Right cardiac atrium (tissue), 5 donors: ENCODE results near the gene CFHR1. TPM values are rescaled to one million over a fixed set of nuclear protein-coding genes. Genes with fewer than 3 reads are reported as not detected.
"Not testable (repeated sequence)": the region's sequence is repeated elsewhere in the genome, so short reads cannot be mapped to it uniquely, and the experiment has no call there.

Experiments
- ATAC-seq, 2 donors: fragments of 200-7000 bp; cut with Tn5 transposase; one replicate each; pipeline versions ENCODE4 v1.8.0 to v1.9.1; 2020; ENCODE audit warnings: moderate library complexity in 2 of 2, mild to moderate bottlenecking in 1 of 2
- DNase-seq, 3 donors: peaks; one replicate each; pipeline ENCODE4 v3.0.0-alpha.2; 2020
- H3K27ac ChIP-seq: one replicate; pipeline ENCODE4 v1.5.1; 2013; ENCODE audit warnings: mild to moderate bottlenecking, low read length, control low read depth, moderate library complexity
- H3K27me3 ChIP-seq: one replicate; pipeline ENCODE4 v1.6.1; 2013; ENCODE audit not compliant: control insufficient read depth, insufficient read depth
- H3K4me1 ChIP-seq: one replicate; pipeline ENCODE4 v1.6.1; 2013; ENCODE audit warnings: low read length; ENCODE audit not compliant: control insufficient read depth, insufficient read depth
- H3K4me3 ChIP-seq: one replicate; pipeline ENCODE4 v1.5.1; 2013; ENCODE audit warnings: low read length, control low read depth
- H3K9me3 ChIP-seq: one replicate; pipeline ENCODE4 v1.6.1; 2013; ENCODE audit warnings: low read length; ENCODE audit not compliant: control insufficient read depth
- WGBS: extraction: QIAGEN DNeasy Blood & Tissue Kit; methylation state at CpG from one replicate; pipeline ENCODE4 v1.1.7; 2013; 5-methylcytosine and 5-hydroxymethylcytosine counted together
- intact Hi-C, 4 donors: fragments of 100-400 bp; cut with DNase I; formaldehyde crosslinking; loops; one replicate each; pipeline versions ENCODE4 v1.11.0 to v1.14.0; 2022 to 2023
- polyA plus RNA-seq: library from polyadenylated mRNA; stranded (reverse); fragments of 200-250 nt; gene quantifications from one replicate; pipeline ENCODE4 v1.2.3, GENCODE V29; 2013
- total RNA-seq, 4 donors: library from RNA; stranded (reverse); fragmentation: NEBNext Ultra II Directional; extraction: Animal tissue kit (Norgen Biotek cat#: 25700); gene quantifications; one replicate each; pipeline ENCODE4 v1.2.1, GENCODE V29; 2021
- donor health status: healthy with polysubstance abuse.
- donor health status: DM: no; HTN: yes; CAD: no.
- donor health status: DM: no; HTN: no; CAD: no.
- donor health status: DM: no; HTN: yes; CAD: no; lungs with severe emphysema.
- donor health status: DM: yes; HTN: yes; CAD: no.

Gene CFHR1
- total and polyA plus RNA-seq, 5 donors, result 0.09 TPM; not detected in 4

- no peak overlapping the region for H3K4me3 ChIP-seq
- H3K27ac ChIP-seq, result no peak overlapping the region
- H3K27me3 ChIP-seq, result no peaks in the 10 kb centered on the region
- peak in 2 of 3 donors; percentile 22 to 28 for DNase-seq
- H3K4me1 ChIP-seq, result no peaks in the 10 kb centered on the region
- no peak for ATAC-seq
- WGBS, result 88% methylated on average over 22 of the region's 22 CpGs
- intact Hi-C loops, result no loop called here
- H3K9me3 ChIP-seq, result no peaks in the 10 kb centered on the region
Observed at GRCh38 chr1:196808529-196809235, 10.8 kb upstream of the CFHR1 start.

GRCh38 chr1:196817442-196817841 lies 2.1 kb upstream of the CFHR1 start:
- H3K27me3 ChIP-seq, ATAC-seq, H3K4me3 ChIP-seq, H3K4me1 ChIP-seq, H3K9me3 ChIP-seq, H3K27ac ChIP-seq, DNase-seq, intact Hi-C loops: not testable (repeated sequence)
- 66% methylated on average over 6 of the region's 6 CpGs for WGBS

GRCh38 chr1:196827860-196828259 lies 8.3 kb downstream of the CFHR1 start:
- H3K27me3 ChIP-seq, H3K27ac ChIP-seq, intact Hi-C loops, H3K4me1 ChIP-seq, H3K9me3 ChIP-seq, ATAC-seq, H3K4me3 ChIP-seq, DNase-seq: not testable (repeated sequence)
- 2% methylated on average over 4 of the region's 4 CpGs for WGBS

- DNase-seq, H3K9me3 ChIP-seq, H3K27me3 ChIP-seq, intact Hi-C loops, ATAC-seq, H3K4me3 ChIP-seq, H3K27ac ChIP-seq, H3K4me1 ChIP-seq: not testable (repeated sequence)
- 66% methylated on average over 2 of the region's 4 CpGs for WGBS
Observed at GRCh38 chr1:196849613-196850492, 30.3 kb downstream of the CFHR1 start.

- DNase-seq (no peak), ATAC-seq (no peak)
- WGBS, result 86% methylated on average over 6 of the region's 6 CpGs
- Histone ChIP-seq H3K9me3 (no peaks in the 10 kb centered on the region), H3K27me3 (no peaks in the 10 kb centered on the region), H3K4me1 (no peaks in the 10 kb centered on the region), H3K27ac (no peak overlapping the region), H3K4me3 (no peak overlapping the region)
- intact Hi-C loops, result no loop called here
Observed at GRCh38 chr1:196856053-196856452, 36.5 kb downstream of the CFHR1 start.

GRCh38 chr1:196857188-196857587 lies 37.7 kb downstream of the CFHR1 start:
- DNase-seq, result no peak
- Histone ChIP-seq H3K27ac (no peak overlapping the region), H3K4me3 (no peak overlapping the region), H3K27me3 (no peaks in the 10 kb centered on the region), H3K9me3 (no peaks in the 10 kb centered on the region), H3K4me1 (no peaks in the 10 kb centered on the region)
- intact Hi-C loops, result no loop called here
- WGBS, result 65% methylated on average over 2 of the region's 2 CpGs
- ATAC-seq, result no peak

GRCh38 chr1:196858811-196859210 lies 39.3 kb downstream of the CFHR1 start:
- no peak overlapping the region for H3K4me3 ChIP-seq
- intact Hi-C loops, result no loop called here
- DNase-seq (no peak), ATAC-seq (no peak)
- H3K27ac ChIP-seq, result no peak overlapping the region
- no peaks in the 10 kb centered on the region for H3K9me3 ChIP-seq
- no peaks in the 10 kb centered on the region for H3K4me1 ChIP-seq
- H3K27me3 ChIP-seq, result no peaks in the 10 kb centered on the region
- 71% methylated on average over 3 of the region's 3 CpGs for WGBS

- Histone ChIP-seq H3K27me3 (no peaks in the 10 kb centered on the region), H3K4me3 (no peak overlapping the region), H3K9me3 (no peaks in the 10 kb centered on the region), H3K27ac (no peak overlapping the region), H3K4me1 (no peaks in the 10 kb centered on the region)
- no peak for DNase-seq
- intact Hi-C loops, result no loop called here
- no peak for ATAC-seq
- WGBS, result 83% methylated on average over 1 of the region's 1 CpG
Observed at GRCh38 chr1:196860323-196860884, 40.9 kb downstream of the CFHR1 start.

GRCh38 chr1:196861429-196861828 lies 41.9 kb downstream of the CFHR1 start:
- DNase-seq (no peak), ATAC-seq (no peak)
- 42% methylated on average over 2 of the region's 2 CpGs for WGBS
- H3K9me3 ChIP-seq, result no peaks in the 10 kb centered on the region
- no peaks in the 10 kb centered on the region for H3K4me1 ChIP-seq
- intact Hi-C loops, result no loop called here
- no peak overlapping the region for H3K27ac ChIP-seq
- no peaks in the 10 kb centered on the region for H3K27me3 ChIP-seq
- H3K4me3 ChIP-seq, result no peak overlapping the region

GRCh38 chr1:196866974-196867373 lies 47.4 kb downstream of the CFHR1 start:
- 86% methylated on average over 1 of the region's 1 CpG for WGBS
- intact Hi-C loops, result no loop called here
- H3K27ac ChIP-seq, result no peak overlapping the region
- ATAC-seq (no peak), DNase-seq (peak in 1 of 3 donors; percentile 33)
- H3K4me1 ChIP-seq, result no peaks in the 10 kb centered on the region
- no peaks in the 10 kb centered on the region for H3K27me3 ChIP-seq
- H3K4me3 ChIP-seq, result no peak overlapping the region
- H3K9me3 ChIP-seq, result peaks cover 1% of the 10 kb centered on the region

- Histone ChIP-seq H3K4me3 (no peak overlapping the region), H3K9me3 (no peaks in the 10 kb centered on the region), H3K27ac (no peak overlapping the region), H3K27me3 (no peaks in the 10 kb centered on the region), H3K4me1 (no peaks in the 10 kb centered on the region)
- ATAC-seq (no peak), DNase-seq (no peak)
- intact Hi-C loops, result no loop called here
- 89% methylated on average over 4 of the region's 4 CpGs for WGBS
Observed at GRCh38 chr1:196873385-196873784, 53.9 kb downstream of the CFHR1 start.
